Fibroblast of mammary gland (primary cell): ENCODE results near the gene SMARCD2.

Source experiments
- DNase-seq: peaks from one replicate; pipeline ENCODE4 v3.0.0-alpha.2; 2010; ENCODE audit warnings: low read depth
- H3K4me3 ChIP-seq: 2 replicates; pipeline ENCODE4 v1.5.1; 2011; ENCODE audit warnings: low read depth, mild to moderate bottlenecking, low read length, moderate library complexity; ENCODE audit not compliant: control insufficient read depth
- TF ChIP-seq, protein P1 (sequence below): conservative IDR thresholded peaks from 2 replicates; pipeline ENCODE4 v1.5.1; 2011; ENCODE audit warnings: low read depth, low read length, inconsistent platforms; ENCODE audit not compliant: control insufficient read depth, insufficient read depth

SMARCD2 gene

DNA sequence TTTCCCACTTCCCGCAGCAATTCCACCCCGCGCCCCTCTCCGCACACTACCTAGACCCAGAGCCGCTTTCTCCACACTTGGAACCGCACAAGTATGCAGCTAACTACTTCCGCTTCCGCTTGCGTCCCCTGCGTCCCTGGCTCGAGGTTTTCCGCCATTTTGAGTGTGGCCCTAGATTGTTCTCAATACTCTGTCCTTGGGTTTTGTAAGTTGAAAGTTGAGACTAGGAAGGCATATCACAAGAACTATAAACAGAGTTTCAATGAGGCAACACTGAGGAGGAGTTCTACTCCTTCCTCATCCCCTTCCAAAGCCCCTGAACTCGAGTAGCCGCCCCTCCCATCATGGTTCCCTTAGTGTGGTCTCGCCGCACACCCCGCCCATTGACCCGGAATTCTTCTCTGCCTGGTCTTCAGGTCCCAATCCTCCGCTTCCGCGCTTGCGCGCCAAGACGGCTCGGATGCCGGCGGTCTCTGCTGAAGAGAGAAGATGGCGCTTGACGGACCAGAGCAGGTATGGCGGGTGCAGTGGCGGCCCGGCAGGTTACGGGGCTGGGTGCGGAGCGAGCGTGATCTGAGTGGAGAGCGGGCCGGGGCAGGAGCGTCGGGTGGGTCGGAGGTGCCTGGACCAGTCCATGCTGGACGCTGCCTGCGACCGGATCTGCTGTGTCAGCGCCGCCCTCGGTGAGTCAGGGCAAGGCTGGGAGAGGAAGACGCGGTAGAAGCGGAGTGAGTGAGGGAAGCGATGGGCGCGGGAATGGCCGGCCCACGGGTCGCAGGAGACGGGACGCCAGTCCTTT lies 15.3 kb downstream of the SMARCD2 start, which contains the start of the genes FTSJ3 and PSMC5:
Gene FTSJ3, minus strand, starts transcription at position 662 of the 799 bp plus-strand sequence. CDS start 761 bp downstream, outside the sequence.
Gene PSMC5, plus strand, starts transcription at position 430 of the 799 bp plus-strand sequence. Its CDS starts 60 bp downstream, at position 490.
- H3K4me3 ChIP-seq = peak within 1 kb of the TSS; percentile 97
- DNase-seq = peak; percentile 92
- TF ChIP-seq, protein P1, sequence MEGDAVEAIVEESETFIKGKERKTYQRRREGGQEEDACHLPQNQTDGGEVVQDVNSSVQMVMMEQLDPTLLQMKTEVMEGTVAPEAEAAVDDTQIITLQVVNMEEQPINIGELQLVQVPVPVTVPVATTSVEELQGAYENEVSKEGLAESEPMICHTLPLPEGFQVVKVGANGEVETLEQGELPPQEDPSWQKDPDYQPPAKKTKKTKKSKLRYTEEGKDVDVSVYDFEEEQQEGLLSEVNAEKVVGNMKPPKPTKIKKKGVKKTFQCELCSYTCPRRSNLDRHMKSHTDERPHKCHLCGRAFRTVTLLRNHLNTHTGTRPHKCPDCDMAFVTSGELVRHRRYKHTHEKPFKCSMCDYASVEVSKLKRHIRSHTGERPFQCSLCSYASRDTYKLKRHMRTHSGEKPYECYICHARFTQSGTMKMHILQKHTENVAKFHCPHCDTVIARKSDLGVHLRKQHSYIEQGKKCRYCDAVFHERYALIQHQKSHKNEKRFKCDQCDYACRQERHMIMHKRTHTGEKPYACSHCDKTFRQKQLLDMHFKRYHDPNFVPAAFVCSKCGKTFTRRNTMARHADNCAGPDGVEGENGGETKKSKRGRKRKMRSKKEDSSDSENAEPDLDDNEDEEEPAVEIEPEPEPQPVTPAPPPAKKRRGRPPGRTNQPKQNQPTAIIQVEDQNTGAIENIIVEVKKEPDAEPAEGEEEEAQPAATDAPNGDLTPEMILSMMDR = no peak

DNA sequence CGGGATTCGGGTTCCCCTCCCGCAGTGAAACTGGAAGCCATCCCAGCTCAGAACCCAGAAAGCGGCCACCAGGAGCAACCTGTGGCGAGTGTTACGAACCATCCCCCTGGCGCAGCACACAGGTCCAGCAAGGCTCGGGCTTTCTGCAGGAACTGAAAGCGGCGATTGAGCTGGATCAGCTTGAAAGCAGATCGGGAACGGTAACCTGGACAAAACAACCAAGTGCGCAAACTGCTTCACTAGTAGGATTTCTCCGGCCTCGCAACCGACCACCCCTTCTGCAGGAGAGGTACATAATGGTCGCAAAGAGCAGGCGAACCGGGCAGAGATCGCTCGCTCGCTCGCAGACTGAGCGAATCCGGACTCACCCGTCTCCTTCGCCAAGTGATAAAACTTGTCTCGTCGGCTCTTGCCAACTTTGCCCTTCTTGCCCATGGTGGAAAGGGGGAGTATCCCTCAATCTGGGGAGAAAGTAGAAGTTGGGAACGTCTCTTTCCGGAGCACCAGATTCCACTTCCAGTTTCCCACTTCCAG lies 15.9 kb downstream of the SMARCD2 start:
- peak; percentile 31 for DNase-seq
- peak overlapping the region; percentile 97 for H3K4me3 ChIP-seq
- TF ChIP-seq, protein P1 = no peak

DNA sequence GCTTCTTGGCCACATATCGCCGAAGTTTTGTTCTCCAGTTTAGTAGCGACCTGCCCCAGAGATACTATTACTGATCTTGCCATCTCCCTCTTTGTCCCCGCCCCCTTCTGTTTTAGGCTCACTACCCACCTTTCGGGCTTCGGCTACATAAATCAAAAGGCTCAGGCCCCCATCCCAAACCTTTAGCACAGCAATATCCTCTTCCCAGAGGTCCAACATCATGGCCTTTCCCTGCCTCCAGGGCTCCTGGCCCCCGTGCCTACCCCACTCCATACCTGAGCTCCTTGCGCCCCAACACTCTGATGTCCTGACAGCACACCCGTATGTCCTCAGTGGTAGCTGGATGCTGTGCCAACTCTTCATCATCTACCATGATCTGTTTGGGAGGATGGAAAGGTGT lies 18.1 kb downstream of the SMARCD2 start:
- TF ChIP-seq, protein P1 = no peak
- DNase-seq = no peak
- H3K4me3 ChIP-seq = no peak overlapping the region

GRCh38 chr17:63823659-63824331 lies 18.7 kb downstream of the SMARCD2 start:
- TF ChIP-seq, protein P1 = no peak

GRCh38 chr17:63822537-63822936 lies 19.9 kb downstream of the SMARCD2 start:
- H3K4me3 ChIP-seq = no peak overlapping the region
- TF ChIP-seq, protein P1 = no peak
- no peak for DNase-seq

More at GRCh38 chr17:63823659-63824331, 18.7 kb downstream of the SMARCD2 start:
- DNase-seq = no peak
- H3K4me3 ChIP-seq = no peak overlapping the region

GRCh38 chr17:63821804-63822203 lies 20.7 kb downstream of the SMARCD2 start:
- TF ChIP-seq, protein P1 = no peak
- no peak overlapping the region for H3K4me3 ChIP-seq
- DNase-seq = no peak
